LNCAP (cell line): ENCODE data around the gene CIB2.

Experiments used
- TF ChIP-seq, protein P1 (sequence below): fragments of 450-650 bp; IDR thresholded peaks from 2 replicates; pipeline ENCODE4 v1.5.1; 2017; ENCODE audit warnings: mild to moderate bottlenecking

CIB2 gene

DNA sequence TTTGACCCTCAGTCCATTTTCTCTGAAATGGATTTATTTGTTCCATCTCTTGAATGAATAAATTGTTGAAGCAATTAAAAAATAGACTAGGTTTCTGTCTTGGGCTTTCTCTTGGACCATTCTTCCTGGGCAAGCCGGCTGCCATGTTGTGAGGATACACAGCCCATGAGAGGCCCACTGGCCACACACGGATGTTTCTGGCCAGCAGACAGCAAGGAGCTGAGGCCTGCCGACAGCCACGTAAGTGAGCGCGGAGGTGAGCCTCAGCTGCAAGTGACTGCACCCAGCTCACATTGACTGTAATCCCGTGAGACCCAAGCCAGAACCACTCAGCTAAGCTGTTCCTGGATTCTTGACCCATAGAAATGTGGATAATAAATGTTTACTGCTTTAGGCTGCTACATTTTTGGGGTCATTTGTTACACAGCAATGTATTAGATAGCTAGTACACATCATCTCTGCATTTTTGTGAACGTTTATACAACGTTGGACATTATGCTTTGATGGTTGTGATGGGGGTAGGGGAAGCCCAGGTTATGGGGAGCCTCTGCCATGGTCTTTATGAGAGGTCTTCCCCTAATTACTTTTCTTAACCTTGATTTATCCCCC lies 40.7 kb upstream of the CIB2 start:
- TF ChIP-seq, protein P1, sequence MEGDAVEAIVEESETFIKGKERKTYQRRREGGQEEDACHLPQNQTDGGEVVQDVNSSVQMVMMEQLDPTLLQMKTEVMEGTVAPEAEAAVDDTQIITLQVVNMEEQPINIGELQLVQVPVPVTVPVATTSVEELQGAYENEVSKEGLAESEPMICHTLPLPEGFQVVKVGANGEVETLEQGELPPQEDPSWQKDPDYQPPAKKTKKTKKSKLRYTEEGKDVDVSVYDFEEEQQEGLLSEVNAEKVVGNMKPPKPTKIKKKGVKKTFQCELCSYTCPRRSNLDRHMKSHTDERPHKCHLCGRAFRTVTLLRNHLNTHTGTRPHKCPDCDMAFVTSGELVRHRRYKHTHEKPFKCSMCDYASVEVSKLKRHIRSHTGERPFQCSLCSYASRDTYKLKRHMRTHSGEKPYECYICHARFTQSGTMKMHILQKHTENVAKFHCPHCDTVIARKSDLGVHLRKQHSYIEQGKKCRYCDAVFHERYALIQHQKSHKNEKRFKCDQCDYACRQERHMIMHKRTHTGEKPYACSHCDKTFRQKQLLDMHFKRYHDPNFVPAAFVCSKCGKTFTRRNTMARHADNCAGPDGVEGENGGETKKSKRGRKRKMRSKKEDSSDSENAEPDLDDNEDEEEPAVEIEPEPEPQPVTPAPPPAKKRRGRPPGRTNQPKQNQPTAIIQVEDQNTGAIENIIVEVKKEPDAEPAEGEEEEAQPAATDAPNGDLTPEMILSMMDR: no peak

DNA sequence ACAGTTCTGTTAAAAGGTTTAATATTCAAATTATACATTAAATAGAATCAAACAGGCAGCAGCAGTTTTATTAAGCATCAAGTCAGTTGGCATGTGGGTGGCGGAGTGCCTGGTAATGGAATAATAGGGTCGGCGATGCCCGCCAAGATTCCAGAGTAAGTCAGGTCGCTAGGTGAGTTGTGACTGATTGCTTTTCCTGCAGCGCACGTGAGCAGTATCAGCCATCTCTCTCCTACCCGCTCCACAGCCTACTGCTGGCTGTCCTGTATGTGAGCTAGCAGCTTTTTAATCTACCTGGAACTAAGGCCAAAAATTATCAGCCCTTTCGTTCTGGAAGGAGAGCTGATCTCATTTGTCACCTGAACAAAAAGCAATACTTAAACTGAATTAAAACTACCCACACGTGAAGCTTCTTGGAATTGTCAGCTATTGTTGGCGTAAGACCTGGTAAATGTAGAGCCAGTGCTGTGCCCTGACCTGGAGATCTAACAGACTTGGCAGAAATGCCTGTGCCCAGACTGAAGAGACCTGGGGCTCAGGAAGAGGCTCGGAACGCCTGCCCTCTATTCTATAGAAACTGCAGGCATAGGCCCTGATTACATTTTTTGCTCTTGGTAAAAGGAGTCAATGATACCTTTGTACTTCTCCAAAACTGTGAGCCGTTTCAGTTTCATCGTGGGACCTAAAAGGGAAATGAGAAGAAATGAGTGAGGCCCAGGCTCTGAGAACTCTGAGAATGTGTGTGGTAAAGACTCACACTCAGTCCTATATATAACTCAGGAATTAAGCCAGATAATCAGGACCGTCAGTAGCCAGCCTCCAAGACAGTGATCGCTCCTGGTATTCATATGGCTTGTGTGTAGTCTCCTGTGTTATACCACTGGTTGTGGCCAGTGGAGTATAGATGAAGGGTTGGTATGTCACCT lies 39.9 kb upstream of the CIB2 start:
- TF ChIP-seq, protein P1: no peak

DNA sequence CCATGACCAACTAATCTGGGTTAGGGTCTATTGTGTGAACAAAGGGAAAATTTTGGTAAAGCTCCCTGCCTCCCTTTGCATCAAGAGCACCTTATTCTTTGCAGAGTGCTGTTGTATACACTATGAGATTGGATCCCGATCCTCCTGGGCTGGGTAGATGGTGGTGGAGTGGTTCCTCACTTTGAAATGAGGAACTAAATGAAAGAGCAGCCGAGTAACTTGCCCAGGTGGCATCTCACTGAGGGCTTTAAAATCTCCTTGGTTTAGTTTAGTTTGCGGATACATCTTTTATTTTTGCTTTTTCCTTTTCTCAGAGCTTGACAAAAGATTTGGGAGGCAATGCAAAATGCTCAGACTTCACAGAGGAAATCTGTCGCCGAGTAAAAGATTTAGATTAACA lies 37.4 kb upstream of the CIB2 start:
- TF ChIP-seq, protein P1: no peak

DNA sequence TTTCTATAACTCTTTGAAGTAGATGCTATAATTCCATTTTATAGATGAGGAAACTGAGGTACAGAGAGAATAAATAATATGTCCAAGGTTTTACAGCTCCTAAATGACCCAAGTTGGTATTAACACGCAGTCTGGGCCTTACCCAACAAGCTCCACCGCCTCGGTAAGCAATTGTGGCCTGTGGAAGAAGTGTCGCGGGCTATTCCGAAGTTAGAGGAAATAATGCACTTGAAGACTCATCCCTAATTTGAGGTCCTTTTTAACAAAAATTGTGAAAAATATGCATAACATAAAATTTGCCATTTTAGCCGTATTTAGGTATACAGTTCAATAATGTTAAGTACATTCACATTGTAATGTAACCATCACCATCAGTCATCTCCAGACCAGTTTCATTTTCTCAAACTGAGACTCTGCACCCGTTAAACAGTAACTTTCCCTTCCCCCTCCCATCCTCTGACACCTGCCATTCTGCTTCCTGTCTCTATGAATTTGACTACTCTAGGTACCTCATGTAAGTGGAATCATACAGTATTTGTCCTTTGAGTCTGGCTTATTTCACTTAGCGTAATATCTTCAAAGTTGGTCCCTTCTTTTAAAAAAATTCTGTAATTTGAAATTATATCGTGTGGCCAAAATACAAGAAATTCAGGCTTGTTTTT lies 36.1 kb upstream of the CIB2 start:
- TF ChIP-seq, protein P1: no peak

DNA sequence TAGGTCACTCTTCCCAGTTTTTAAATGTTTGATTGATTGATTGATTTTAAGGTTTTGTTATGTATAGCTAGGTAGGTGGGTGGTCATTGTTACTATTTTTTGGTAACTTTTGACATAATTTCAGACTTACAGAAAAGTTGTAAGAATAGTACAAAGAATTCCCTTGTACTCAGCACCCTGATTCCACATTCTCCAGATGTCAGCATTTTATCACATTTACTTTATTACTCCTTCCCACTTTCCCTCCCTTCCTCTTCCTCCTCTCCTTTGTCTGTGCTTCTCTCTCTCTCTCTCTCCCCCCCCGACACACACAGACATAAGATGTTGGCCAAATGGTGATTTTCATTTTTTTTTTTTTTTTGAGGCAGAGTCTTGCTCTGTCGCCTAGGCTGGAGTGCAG lies 32.8 kb upstream of the CIB2 start:
- TF ChIP-seq, protein P1: no peak

DNA sequence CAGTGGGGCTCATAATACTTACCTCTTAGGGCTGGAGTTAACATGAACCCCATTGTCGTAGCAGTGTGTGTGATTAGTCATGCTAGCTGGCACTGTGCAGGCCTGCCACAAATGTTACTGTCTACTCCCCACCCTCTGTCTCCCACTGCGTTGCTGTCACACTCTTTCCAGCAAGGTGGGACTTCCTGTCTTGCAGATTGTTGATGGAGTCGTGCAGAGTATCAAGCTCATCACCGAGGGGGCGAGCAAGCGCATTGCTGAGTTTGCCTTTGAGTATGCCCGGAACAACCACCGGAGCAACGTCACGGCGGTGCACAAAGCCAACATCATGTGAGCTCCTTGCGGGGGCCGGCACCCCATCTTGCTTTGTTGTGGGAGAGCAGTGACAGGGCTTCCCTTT lies 30.8 kb upstream of the CIB2 start:
- TF ChIP-seq, protein P1: no peak

DNA sequence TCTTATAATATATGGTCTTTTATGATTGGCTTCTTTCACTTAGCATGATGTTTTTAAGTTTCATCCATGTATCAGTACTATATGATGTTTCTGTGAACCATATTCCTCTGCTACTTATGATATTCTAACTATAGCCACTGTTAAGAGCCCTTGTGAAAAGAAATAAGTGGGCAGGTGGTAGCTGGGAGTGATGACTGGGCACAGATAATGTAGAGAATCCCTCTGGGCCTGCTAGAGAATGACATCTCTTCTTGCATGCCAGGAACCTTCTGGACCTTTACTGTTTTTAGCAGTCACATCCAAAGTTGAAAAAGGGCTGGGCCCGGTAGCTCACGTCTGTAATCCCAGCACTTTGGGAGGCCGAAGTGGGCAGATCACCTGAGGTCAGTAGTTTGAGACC lies 28.1 kb upstream of the CIB2 start:
- TF ChIP-seq, protein P1: no peak
